IPS DF 4.7 (cell line): ENCODE measurements around the gene JAZF1.

Source experiments
- DNase-seq: peaks from one replicate; pipeline ENCODE4 v3.0.0-alpha.2; 2013; ENCODE audit warnings: low spot score; ENCODE audit errors: extremely low read depth

JAZF1 gene

GRCh38 chr7:28180364-28181147 lies at the start of gene JAZF1:
JAZF1 (minus strand) TSS chr7:28180795.
- DNase-seq, result peak; percentile 16

DNA sequence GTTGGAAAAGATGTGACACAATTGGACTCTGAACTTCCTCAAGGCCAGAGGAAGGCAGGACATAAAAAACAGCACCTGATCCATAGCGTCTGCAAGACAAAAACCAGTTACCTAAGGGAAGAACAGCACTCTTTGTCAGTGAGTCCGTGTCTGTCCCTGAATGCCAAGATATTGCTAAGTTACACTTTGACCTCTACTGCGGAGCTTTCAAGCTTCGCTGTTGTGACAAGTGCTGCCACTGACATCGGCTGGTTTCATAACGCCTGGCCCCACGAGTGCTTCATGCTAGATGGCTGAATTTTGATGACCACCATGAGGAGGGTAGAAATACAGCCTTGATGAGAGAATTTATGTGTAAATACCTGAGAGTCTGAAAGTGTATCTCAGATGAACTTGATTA lies 49.7 kb upstream of the JAZF1 start:
- no peak for DNase-seq

- DNase-seq, result no peak
Measured at GRCh38 chr7:28228396-28228795, 47.8 kb upstream of the JAZF1 start.

GRCh38 chr7:28226003-28226402 lies 45.4 kb upstream of the JAZF1 start:
- no peak for DNase-seq

DNA sequence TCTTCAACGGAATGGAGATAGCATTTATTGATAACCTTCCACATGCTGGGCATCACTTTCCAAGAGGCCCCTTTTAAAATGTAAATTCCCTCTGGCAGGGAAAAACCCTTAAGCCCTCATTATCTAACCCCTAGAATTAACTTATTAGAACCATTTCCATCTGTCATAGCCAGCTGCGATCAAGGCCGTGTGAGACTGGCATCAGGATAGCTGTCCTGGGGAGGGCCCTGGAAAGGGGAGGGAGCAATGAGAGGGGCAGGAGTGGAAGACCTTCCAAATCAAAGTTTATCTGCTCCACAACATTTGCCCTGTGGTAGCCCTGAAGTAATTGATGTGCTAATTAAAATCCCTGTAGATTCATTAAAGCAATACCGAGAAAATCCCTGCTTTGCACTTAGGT lies 45.0 kb upstream of the JAZF1 start:
- no peak for DNase-seq

- no peak for DNase-seq
Measured at GRCh38 chr7:28224675-28225074, 44.1 kb upstream of the JAZF1 start.

DNA sequence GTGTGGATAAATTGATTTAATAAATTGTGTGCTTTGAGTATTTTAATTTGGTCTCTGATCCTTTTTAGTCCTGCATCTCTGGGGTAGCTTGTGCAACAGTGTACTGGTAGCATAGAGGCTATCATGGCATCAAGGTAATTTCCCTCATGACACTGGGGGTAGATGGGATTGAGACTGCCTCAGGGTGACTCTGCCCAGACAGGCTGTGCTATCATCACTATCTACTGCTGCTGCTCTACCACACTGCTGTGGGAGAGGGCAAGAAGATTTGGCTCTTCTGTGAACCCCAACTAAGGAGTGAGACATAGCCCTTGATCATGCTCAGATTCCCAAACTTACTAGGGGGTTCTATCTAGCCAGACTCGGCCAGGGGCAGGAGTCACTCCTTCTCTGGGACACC lies 43.6 kb upstream of the JAZF1 start:
- no peak for DNase-seq

GRCh38 chr7:28222636-28223035 lies 42.0 kb upstream of the JAZF1 start:
- no peak for DNase-seq

DNA sequence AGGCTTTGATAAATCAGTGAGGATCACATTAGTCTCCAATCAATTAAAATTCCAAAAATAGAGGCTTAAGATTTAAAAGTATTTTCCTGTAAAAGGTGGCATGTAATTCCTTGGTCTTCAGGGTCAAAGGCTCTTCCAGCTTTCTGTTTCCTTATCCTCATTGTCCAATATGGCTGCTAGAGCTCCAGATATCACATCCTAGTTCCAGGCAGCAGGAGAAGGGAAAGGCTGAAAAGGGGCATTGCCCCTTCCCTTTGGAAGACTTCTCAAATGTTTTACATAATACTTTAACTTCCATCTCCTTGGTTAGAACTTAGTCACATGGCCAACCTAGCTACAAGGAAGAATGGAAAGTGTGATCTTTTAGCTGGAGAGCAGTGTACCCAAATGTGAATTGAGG lies 39.2 kb upstream of the JAZF1 start:
- DNase-seq, result no peak

GRCh38 chr7:28217143-28217542 lies 36.5 kb upstream of the JAZF1 start:
- DNase-seq, result no peak

DNA sequence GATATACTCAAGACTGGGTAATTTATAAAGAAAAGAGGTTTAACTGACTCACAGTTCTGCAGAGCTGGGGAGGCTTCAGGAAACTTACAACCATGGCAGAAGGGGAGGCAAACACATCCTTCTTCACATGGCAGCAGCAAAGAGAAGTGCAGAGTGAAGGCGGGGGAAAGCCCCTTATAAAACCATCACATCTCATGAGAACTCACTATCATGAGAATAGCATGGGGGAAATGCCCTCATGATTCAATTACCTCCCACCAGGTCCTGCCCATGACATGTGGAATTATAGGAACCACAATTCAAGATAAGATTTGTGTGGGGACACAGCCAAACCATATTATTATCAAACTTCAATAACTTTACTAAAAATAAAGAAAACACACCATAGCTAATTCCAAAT lies 30.4 kb upstream of the JAZF1 start:
- DNase-seq, result no peak

DNA sequence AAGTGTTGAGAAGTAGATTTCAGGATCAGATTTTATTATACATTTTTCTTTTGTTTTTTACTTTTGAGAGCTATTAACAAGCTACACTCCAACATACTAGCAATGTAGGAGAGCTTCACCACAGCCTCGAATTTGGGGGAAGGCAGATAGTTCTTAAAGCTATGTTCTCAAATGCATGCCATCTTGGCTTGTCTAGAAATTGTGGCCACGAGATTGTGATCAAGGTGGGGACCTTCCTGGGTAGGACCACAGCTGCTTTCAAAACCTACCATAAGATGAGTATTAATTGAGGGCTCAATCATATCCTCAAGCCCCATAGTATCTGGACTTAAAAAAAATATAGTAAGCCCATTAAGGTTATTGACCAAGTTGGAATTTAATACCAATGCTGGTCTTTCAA lies 27.9 kb upstream of the JAZF1 start:
- no peak for DNase-seq

DNA sequence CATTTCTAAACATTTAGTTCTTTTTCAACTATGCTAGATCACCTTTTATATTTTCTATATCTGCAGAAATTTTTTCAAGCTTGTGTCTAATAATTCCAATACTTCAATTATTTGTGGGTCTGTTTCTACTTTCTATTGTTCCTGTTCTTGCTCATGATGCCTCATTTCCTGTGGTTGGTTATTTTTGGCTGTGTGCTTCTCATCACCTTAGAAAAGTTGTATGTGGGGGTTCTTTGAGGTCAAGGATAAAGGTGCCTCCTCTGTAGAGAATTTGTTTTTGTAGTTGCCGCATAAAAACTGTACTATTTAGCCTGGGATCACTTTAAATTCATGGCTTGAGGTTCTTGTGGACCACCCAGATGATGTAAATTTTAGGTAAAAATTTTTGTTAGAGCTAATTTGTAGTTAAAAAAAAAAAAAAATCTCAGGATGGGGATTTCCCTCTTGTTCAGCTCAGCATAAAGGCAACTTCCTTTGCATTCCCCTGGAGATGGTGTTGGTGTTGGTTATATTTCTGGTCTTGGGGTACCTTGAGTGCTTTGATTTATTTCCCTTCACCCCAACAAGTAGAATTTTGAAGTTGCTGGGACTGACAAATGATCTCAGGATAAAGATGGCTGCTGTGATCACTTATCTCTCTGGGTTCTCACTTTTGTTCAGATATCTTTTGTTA lies 27.0 kb upstream of the JAZF1 start:
- no peak for DNase-seq

- DNase-seq, result no peak
Measured at GRCh38 chr7:28205506-28205905, 24.9 kb upstream of the JAZF1 start.

- no peak for DNase-seq
Measured at GRCh38 chr7:28203508-28204240, 23.1 kb upstream of the JAZF1 start.

- DNase-seq, result no peak
Measured at GRCh38 chr7:28202222-28202621, 21.6 kb upstream of the JAZF1 start.

- DNase-seq, result no peak
Measured at GRCh38 chr7:28201131-28201530, 20.5 kb upstream of the JAZF1 start.

GRCh38 chr7:28200598-28200997 lies 20.0 kb upstream of the JAZF1 start:
- no peak for DNase-seq

GRCh38 chr7:28199021-28199510 lies 18.5 kb upstream of the JAZF1 start:
- no peak for DNase-seq

DNA sequence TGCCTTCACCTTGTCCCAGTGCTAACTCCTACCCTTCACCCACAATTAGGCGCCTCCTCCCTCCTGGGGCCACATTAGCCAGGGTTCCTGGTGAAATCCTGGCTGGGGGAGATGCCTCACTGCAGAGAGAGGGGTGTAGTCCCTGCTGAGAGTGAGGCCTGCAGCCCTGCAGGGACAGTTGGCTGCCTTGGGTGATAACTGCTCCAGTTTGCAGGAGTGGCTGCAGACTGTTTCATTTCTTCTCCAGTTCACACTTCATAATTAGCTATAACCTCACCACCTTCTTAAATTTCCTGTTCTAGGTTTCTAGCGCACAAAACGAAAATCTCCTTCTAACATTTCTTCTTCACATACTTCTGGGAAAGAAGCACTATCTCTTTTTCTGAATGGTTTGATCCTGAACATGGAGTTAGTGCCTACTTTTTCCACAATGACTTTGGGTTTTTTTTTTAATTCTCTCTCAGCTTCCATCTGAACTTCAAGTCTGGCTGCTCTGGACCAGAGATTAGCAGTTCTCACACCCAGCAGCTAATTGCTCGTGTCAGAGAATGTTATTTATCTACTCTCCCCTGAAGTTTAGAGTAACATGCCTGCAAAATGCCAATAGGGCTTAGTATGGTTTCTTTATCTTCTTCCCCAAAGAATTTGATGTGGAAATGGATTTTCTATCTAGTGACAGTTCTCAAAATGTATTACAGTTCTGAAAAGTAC lies 15.5 kb upstream of the JAZF1 start:
- no peak for DNase-seq

GRCh38 chr7:28192786-28193585 lies 12.4 kb upstream of the JAZF1 start:
- DNase-seq, result no peak
